HG03103 (cell line): ENCODE data around the gene PARN.
A peak's percentile ranks its signal among the peaks of the same experiment; 100 is the strongest.
"Not testable (repeated sequence)": the region's sequence is repeated elsewhere in the genome, so short reads cannot be mapped to it uniquely, and the experiment has no call there.

Experiments used
- ATAC-seq: cut with Tn5 transposase; IDR thresholded peaks from one replicate; pipeline ENCODE4 v1.9.1; 2021; ENCODE audit warnings: low read depth; ENCODE audit not compliant: unreplicated experiment

Gene PARN

DNA sequence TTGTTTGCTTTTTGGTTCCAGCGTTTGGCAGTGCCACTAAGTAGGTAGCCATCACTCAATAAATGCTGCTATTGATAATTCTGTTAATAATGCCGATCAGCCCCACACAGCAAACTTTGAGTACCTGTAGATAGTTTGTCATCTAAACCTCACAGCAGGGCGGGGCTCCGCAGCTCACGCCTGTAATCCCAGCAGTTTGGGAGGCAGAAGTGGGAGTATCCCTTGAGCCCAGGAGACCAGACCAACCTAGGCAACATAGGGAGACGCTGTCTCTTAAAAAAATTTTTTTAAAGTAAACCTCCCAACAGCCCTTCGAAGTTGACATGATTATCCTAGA lies 4.3 kb upstream of the PARN start:
- no peak for ATAC-seq

- peak; percentile 63 for ATAC-seq
Observed at GRCh38 chr16:14632693-14633569, 2.9 kb upstream of the PARN start, which contains the start of gene BFAR. Gene BFAR (plus strand): TSS chr16:14632951. CDS start chr16:14644347, 11,396 bp downstream.

DNA sequence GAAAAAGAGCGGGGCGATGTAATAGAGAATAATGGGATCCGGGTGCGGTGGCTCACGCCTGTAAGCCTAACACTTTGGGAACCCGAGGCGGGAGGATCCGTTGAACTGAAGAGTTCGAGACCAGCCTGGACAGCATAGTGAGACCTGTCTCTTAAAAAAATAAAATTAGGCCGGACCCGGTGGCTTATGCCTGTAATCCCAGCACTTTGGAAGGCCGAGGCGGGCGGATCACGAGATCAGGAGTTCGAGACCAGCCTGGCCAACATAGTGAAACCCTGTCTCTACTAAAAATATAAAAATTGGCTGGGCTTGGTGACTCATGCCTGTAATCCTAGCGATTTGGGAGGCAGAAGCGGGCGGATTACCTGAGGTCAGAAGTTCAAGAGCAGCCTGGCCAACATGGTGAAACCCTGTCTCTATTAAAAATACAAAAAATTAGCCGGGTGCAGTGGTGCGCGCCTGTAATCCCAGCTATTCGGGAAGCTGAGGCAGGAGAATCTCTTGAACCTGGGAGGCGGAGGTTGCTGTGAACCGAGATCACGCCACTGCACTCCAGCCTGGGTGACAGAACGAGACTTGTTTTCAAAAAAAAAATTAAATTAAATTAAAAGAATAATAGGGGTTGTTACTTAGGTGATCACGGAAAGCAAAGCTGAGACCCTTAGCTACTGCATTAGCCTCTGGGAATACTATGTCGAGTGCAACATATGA lies 715 bp upstream of the PARN start:
- not testable (repeated sequence) for ATAC-seq

GRCh38 chr16:14629612-14629918 lies 495 bp downstream of the PARN start:
- peak; percentile 5 for ATAC-seq

DNA sequence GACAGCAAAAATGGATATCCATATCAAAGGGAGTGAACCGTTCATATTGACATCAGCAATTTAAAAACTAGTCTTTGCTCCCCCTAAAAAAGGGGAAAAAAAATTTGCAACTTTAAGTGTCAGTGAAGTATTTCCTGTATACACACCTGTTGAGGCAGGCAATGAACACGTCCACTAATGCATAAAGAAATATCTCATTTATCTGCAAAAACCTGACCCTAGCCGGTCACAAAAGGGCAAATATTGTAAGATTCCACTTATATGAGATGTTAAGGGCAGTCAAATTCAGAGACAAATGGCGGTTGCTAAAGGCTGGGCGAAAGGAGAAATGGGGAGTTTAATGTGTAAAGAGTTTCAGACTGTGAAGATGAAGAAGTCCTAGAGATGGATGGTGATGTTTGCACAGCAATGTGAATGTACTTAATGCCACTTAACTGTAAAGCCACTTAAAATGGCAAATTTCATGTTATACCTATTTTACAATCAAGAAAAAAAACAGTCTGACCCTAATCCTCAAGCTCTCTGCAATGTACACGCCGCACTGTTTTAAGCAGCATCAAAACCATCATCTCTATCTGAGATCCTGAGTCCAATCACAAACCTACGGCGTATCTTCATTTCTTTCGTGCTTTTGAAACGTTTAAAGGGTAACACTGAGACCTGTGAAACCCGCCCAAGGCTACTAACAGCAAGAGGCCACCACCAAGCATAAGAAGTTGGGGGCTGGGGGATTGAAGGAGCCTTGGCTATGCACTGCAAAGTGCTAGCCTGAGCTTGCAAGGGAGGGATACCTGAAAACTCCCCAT lies 1.1 kb downstream of the PARN start:
- ATAC-seq: no peak

DNA sequence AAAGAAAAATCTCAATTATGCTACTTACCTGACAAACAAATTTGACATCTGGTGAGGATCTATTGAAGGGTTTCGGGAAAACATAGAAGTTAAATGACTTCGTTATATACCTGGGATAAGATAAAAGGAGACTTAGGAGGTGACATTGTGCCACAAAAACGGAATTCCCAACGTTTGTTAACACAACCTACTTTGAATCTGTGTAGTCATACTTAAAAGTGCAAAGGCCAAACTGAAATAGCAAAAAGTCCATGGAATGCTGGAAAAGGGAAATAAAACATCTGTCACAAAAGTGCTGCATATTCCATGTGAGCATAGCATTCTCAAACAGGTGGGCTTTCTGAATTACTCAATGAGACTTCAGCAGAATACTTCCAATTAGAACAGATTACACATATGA lies 3.0 kb downstream of the PARN start:
- no peak for ATAC-seq

- no peak for ATAC-seq
Observed at GRCh38 chr16:14618566-14618965, 11.5 kb downstream of the PARN start.

GRCh38 chr16:14616280-14616679 lies 13.8 kb downstream of the PARN start:
- no peak for ATAC-seq

DNA sequence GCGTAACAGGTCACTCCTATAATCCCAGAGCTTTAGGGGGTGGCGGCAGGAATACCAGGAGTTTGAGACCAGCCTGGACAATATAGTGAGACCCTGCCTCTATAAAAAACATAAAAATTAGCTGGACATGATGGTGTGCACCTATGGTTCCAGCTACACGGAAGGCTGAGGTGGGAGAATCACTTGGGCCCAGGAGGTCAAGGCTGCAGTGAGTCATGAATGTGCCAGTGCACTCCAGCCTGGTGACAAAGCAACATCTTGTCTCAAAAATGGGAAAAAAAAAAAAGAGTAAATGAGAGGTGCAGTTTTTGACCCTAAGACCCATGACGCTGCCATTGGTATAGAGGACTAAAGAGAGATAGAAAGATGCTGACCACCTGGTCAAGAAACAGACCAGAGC lies 16.1 kb downstream of the PARN start:
- ATAC-seq: no peak

DNA sequence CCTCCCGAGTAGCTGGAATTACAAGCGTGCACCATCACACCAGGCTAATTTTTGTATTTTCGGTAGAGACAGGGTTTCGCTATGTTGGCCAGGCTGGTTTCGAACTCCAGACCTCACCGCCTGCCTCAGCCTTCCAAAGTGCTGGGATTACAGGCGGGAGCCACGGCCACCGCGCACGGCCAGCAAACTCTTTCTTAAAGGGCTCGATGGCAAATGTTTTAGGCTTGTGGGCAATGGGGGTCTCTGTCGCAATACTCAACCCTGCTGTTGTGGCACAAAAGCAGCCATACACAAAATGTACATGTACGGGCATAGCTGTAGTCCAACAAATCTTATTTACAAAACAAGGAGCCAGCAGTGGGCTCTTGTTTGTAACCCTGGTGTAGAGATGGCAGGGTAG lies 18.4 kb downstream of the PARN start:
- ATAC-seq: no peak

GRCh38 chr16:14609716-14610115 lies 20.3 kb downstream of the PARN start:
- ATAC-seq: no peak

DNA sequence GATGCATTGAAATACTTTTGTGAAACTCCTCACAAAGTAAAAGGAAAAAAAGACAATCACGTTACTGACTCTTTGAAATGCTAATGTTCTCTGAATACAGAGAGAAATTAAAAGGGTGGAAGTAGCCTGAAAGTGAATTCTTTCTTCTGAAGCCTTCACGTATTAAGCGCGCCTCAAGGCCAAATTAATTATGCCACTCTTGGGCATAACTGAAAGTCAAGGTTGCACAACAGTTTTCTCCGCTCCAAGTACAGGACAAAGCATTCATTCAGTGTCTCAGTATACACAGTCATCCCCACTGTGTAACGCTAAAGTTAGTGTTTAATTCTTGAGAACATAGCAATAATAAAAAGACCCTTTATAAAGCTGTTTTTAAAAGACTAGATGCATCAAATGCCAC lies 21.5 kb downstream of the PARN start:
- ATAC-seq: no peak

- no peak for ATAC-seq
Observed at GRCh38 chr16:14608111-14608566, 21.9 kb downstream of the PARN start.

DNA sequence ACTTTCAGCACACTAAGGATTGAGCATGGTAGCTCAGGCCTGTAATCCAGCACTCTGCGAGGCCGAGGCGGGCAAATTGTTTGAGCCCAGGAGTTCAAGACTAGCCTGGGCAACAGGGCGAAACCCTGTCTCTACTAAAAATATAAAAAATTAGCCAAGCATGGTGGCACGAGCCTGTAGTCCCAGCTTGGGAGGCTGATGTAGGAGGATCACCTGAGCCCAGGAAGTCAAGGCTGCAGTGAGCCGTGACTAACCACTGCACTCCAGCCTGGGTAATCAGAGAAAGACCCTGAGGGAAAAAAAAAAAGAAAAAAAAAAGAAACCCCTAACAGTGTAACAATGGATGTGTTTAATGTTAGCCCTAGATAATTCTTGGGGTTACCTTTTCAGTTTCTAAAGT lies 24.0 kb downstream of the PARN start:
- ATAC-seq: no peak

DNA sequence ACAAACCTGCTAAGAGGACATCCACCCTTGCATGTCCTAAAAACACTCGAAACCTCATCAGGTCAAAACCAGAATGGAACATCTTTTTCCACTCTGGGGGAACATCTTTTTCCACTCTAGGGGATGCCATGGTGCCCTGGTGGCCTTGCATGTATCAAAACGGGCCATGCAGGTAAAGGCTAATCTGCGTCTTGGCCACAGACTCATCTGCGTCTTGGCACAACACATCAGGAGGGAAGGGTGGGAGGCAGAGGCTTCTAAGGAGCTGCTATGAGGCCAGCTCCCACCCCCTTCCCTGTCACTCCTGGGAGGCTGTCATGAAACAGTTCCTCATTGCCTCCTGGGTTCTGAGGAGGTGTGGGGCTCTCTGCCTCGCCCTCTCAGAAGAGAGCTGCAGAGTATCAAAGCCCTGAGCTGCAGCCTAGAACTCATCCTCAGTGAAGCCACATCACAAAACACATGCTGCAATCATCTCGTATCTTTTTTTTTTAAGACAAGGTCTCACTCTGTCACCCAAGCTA lies 27.6 kb downstream of the PARN start:
- no peak for ATAC-seq

DNA sequence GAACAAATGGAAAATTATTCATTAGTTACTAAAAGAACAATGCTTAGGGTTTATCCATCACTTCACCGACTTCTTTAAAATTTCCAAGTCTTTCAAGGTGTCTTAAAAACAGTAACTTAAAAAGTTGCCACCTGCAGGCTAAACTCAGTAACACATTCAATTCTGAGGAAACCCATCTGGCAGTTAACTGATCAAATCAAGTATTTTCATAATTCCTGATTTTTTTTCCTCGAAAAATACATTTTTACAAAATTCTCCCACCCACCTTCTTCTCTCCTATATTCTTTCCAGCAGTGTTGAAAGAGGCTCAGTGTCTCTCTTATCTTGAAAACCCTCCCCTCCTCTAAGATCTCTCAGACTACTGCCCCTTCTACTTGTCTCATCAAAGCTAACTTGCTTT lies 29.9 kb downstream of the PARN start:
- no peak for ATAC-seq

DNA sequence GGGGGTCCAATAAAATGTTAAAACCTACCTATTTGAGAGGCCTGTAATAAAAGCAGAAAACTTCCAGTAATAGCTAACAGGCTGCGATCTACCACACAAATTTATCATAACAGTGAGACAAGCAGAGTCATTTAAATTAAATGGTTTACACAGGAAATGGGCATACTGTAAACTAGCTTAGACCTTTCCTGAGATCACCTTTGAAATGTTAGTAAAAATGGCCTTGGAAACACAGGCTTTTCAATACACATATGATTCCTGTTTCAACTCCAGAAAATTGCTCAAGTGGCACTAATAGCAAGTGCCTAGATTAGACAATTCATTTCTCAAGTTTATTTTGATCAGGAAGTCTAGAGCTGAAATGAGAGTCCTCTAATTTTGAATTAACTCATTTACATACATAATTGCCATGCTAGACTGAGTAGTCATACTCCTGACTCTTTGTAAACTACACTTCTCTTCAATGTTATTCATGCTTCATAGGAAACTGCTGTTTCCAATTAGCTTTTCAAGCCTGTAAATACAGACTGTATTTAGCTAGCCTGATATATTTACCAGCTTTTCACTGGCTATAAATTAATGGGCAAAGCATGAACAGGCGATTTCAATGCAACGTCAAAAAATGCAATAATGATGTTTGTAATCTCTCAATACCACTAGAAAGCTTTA lies 43.3 kb downstream of the PARN start:
- ATAC-seq: no peak

DNA sequence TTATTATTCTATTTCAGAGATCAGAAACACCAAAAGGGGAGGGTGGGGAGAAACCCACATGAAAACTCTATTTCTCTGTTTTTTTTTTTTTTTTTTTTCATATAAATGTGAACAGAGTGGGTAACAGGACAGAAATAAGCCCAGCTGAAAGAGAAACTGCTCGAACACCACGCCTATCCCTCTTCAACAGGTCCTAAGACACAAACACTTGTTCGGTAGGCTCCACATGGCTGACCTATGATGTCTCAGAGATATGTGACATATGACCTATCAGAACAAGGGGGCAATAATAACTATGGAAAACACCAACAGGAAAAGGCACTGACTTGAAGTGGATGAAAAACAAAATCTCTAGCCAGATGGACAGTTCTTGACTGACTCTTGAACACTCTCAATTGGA lies 44.8 kb downstream of the PARN start:
- no peak for ATAC-seq

GRCh38 chr16:14580926-14581325 lies 49.1 kb downstream of the PARN start:
- not testable (repeated sequence) for ATAC-seq

DNA sequence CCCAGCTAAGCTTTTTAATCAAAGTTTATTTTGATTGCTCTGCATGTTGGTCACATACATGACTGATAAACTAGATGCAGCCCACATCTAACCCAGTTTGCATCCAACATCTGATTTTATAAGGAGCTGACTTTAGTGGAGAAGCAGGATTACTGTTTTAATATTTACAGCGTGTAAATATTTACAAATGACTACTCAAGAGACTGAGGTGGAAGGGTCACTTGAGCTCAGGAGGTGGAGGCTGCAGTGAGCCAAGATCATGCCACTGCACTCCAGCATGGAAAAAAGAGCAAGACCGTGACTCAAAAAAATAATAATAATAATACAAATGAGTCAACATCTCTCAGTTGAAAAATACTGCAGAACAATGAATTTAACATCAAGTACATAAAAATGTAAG lies 50.8 kb downstream of the PARN start:
- ATAC-seq: no peak

DNA sequence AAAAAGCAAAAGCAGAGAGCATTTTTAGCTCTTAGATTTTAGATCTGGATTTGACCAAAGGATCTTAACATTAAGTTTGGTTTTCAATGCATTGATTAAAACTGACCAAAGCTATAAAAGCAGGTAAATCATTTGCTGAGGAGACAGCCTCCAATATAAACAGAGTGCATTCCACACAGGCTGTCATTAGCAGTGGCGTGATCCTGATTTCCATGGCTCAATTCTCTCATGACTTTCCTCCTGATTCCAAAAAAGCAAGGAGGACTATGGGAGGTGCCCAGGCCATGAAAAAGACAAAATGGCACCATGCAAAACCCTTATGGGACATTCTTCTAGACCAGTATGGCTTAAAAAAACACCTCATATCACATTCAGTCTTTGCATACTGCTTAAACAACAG lies 53.5 kb downstream of the PARN start:
- ATAC-seq: no peak
